Panc1 (cell line): ENCODE data around the gene ZNF414. TPM values are rescaled to one million over a fixed set of nuclear protein-coding genes. Genes with fewer than 3 reads are reported as not detected.

Source experiments
- ATAC-seq: fragments of 200-7000 bp; cut with Tn5 transposase; 2 replicates; pipeline ENCODE4 v1.9.1; 2020; ENCODE audit warnings: mild to moderate bottlenecking, moderate library complexity
- BruUV-seq: library from RNA; stranded (reverse); fragments of 400-500 nt; replicated peaks from 2 replicates; lab custom pipeline; 2021; lab: Mats Ljungman, UMichigan
- CTCF ChIA-PET: fragments of 300-600 bp; sonication (Branson Sonifier 250); formaldehyde crosslinking; loops from one replicate; lab custom pipeline; 2022; ENCODE audit warnings: antibody characterized with exemption; lab: Charles Lee
- POLR2A ChIA-PET: fragments of 300-600 bp; sonication (Branson Sonifier 250); formaldehyde crosslinking; loops from one replicate; lab custom pipeline; 2022; ENCODE audit warnings: antibody characterized with exemption; lab: Charles Lee
- DNase-seq: peaks from one replicate; pipeline ENCODE4 v3.0.0-alpha.2; 2010; ENCODE audit warnings: low read depth, low spot score
- H3K27ac ChIP-seq: 2 replicates; pipeline ENCODE4 v1.5.1; 2011; ENCODE audit warnings: mild to moderate bottlenecking, low read length, inconsistent platforms
- H3K27me3 ChIP-seq: fragments of 200-500 bp; sonication (Bioruptor generic); 2 replicates; pipeline ENCODE4 v1.6.0; 2014; ENCODE audit warnings: low read length, inconsistent platforms; ENCODE audit not compliant: control insufficient read depth, insufficient read depth
- H3K36me3 ChIP-seq: fragments of 200-500 bp; sonication (Bioruptor generic); 2 replicates; pipeline ENCODE4 v1.5.1; 2014; ENCODE audit warnings: inconsistent platforms, mild to moderate bottlenecking, low read length, moderate library complexity; ENCODE audit not compliant: control insufficient read depth, insufficient read depth
- H3K4me1 ChIP-seq: 2 replicates; pipeline ENCODE4 v1.5.1; 2011; ENCODE audit warnings: inconsistent platforms, mild to moderate bottlenecking, low read length, moderate library complexity; ENCODE audit not compliant: control insufficient read depth, insufficient read depth
- H3K4me3 ChIP-seq, 2 experiments: 2 replicates each; pipeline ENCODE4 v1.5.1; 2011 to 2012; ENCODE audit warnings: low read depth in 2 of 2, low read length in 2 of 2, mild to moderate bottlenecking in 2 of 2, inconsistent platforms in 1 of 2, moderate library complexity in 1 of 2
- H3K9me3 ChIP-seq: fragments of 200-500 bp; sonication (Bioruptor generic); 2 replicates; pipeline ENCODE4 v1.5.1; 2014; ENCODE audit warnings: low read depth, mild to moderate bottlenecking, inconsistent platforms, low read length, moderate library complexity; ENCODE audit not compliant: control insufficient read depth, insufficient read depth
- POLR2AphosphoS5 ChIP-seq: IDR thresholded peaks from 2 replicates; pipeline ENCODE4 v1.6.1; 2012; ENCODE audit warnings: mild to moderate bottlenecking, low read depth, low read length, moderate library complexity
- SIN3A ChIP-seq: IDR thresholded peaks from 2 replicates; pipeline ENCODE4 v1.6.1; 2012; ENCODE audit warnings: low read depth, mild to moderate bottlenecking, low read length, moderate library complexity, borderline replicate concordance; ENCODE audit not compliant: insufficient read depth
- TCF7L2 ChIP-seq: IDR thresholded peaks from 2 replicates; pipeline ENCODE4 v1.6.1; 2011; ENCODE audit warnings: mild to moderate bottlenecking, low read depth, low read length, inconsistent platforms
- in situ Hi-C: cut with HindIII; loops from 2 replicates; pipeline ENCODE4 v1.10.0; 2016; ENCODE audit warnings: low sequenced_read_pairs, low pct_unique_long_range_greater_than_20kb
- intact Hi-C: fragments of 100-400 bp; cut with micrococcal nuclease; formaldehyde crosslinking; loops from one replicate; pipeline ENCODE4 v1.10.0; 2022; ENCODE audit not compliant: unreplicated experiment
- total RNA-seq: library from RNA; stranded (reverse); gene quantifications from one replicate; pipeline ENCODE4 v1.2.1, GENCODE V29; 2021; ENCODE audit not compliant: unreplicated experiment
- TF ChIP-seq, protein P1 (sequence below), 2 experiments: IDR thresholded peaks; 2 replicates each; pipeline ENCODE4 v1.6.1; 2011 to 2012; ENCODE audit warnings: low read depth in 2 of 2, control low read depth in 1 of 2, low read length in 1 of 2, mild to moderate bottlenecking in 1 of 2, moderate library complexity in 1 of 2; ENCODE audit not compliant: insufficient read depth in 1 of 2
- TF ChIP-seq, protein P2 (sequence below): fragments of 450-650 bp; IDR thresholded peaks from 2 replicates; pipeline ENCODE4 v1.5.1; 2017; ENCODE audit warnings: mild to moderate bottlenecking

Gene ZNF414
- total RNA-seq, 1 experiment from 2014 or later, result 37.1 TPM

DNA sequence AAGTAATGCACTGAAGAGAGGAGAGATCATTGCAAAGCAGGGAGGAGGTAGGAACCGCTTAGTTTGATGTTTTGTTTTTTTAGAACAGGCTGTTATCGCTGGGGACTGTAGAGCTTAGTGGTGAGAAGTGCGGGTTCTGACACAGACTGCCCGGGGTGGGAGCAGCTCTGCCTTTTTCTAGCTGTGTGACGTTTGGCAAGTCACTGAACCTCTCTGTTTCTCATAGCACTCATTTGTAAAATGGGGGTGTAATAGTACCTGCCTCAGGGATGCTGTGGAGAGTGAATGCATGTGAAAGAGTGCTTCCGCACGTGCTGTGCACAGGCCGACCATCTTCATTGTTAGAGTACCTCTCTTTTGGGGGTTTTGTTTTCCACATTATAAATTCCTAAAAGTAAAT, 30.8 kb downstream of the ZNF414 start:
- no peak for ATAC-seq
- peaks cover 8% of the 10 kb centered on the region for H3K36me3 ChIP-seq
- no TSS peak for BruUV-seq

DNA sequence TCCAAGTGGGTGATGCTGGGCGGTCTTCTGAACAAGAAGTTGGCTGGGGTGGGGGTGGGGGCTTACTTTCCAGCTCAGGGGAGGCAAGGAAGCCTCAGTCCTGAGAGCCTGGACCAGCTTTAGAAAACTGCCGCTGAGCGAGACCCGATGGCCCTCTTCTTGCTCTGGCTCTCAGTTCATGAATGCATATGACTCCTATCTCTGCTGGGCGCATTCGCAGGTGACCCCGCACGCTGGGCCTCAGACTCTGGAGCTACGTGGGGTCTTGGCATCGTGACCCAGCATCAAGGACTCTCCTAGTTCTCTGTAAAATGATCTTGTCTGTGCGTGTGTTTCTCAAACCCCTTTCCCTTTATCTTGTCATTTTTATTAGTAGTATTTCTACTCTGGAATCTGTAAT, 31.3 kb downstream of the ZNF414 start:
- in situ Hi-C loops (no loop called here), intact Hi-C loops (no loop called here)
- no peaks in the 10 kb centered on the region for H3K4me1 ChIP-seq
- TF ChIP-seq SIN3A, result no peak
- TF ChIP-seq, protein P1, sequence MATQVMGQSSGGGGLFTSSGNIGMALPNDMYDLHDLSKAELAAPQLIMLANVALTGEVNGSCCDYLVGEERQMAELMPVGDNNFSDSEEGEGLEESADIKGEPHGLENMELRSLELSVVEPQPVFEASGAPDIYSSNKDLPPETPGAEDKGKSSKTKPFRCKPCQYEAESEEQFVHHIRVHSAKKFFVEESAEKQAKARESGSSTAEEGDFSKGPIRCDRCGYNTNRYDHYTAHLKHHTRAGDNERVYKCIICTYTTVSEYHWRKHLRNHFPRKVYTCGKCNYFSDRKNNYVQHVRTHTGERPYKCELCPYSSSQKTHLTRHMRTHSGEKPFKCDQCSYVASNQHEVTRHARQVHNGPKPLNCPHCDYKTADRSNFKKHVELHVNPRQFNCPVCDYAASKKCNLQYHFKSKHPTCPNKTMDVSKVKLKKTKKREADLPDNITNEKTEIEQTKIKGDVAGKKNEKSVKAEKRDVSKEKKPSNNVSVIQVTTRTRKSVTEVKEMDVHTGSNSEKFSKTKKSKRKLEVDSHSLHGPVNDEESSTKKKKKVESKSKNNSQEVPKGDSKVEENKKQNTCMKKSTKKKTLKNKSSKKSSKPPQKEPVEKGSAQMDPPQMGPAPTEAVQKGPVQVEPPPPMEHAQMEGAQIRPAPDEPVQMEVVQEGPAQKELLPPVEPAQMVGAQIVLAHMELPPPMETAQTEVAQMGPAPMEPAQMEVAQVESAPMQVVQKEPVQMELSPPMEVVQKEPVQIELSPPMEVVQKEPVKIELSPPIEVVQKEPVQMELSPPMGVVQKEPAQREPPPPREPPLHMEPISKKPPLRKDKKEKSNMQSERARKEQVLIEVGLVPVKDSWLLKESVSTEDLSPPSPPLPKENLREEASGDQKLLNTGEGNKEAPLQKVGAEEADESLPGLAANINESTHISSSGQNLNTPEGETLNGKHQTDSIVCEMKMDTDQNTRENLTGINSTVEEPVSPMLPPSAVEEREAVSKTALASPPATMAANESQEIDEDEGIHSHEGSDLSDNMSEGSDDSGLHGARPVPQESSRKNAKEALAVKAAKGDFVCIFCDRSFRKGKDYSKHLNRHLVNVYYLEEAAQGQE (IDR thresholded peaks at IDR 0.05; ENCODE audit: insufficient read depth in 1 of 2, low read depth in 2 of 2, low read length in 1 of 2), result no peak
- no peak for TF ChIP-seq TCF7L2
- no peak for TF ChIP-seq POLR2AphosphoS5
- TF ChIP-seq, protein P2, sequence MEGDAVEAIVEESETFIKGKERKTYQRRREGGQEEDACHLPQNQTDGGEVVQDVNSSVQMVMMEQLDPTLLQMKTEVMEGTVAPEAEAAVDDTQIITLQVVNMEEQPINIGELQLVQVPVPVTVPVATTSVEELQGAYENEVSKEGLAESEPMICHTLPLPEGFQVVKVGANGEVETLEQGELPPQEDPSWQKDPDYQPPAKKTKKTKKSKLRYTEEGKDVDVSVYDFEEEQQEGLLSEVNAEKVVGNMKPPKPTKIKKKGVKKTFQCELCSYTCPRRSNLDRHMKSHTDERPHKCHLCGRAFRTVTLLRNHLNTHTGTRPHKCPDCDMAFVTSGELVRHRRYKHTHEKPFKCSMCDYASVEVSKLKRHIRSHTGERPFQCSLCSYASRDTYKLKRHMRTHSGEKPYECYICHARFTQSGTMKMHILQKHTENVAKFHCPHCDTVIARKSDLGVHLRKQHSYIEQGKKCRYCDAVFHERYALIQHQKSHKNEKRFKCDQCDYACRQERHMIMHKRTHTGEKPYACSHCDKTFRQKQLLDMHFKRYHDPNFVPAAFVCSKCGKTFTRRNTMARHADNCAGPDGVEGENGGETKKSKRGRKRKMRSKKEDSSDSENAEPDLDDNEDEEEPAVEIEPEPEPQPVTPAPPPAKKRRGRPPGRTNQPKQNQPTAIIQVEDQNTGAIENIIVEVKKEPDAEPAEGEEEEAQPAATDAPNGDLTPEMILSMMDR, result no peak
- CTCF ChIA-PET, result interaction anchor here (0.6 kb wide), 1 partner anchor 17 kb away, joined by 6 read pairs; no protein-coding TSS in a partner anchor
- H3K4me3 ChIP-seq, result no peak overlapping the region
- no peaks in the 10 kb centered on the region for H3K27me3 ChIP-seq
- BruUV-seq, result no TSS peak
- ATAC-seq (no peak), DNase-seq (no peak)
- no peaks in the 10 kb centered on the region for H3K9me3 ChIP-seq
- H3K36me3 ChIP-seq, result peaks cover 8% of the 10 kb centered on the region
- no peak overlapping the region for H3K27ac ChIP-seq
- POLR2A ChIA-PET, result no interaction called here

More for the DNA sequence above, 30.8 kb downstream of the ZNF414 start:
- in situ Hi-C loops, result no loop called here
- intact Hi-C loops, result no loop called here
- no peak for TF ChIP-seq POLR2AphosphoS5
- no peak for TF ChIP-seq SIN3A
- TF ChIP-seq, protein P1 (IDR thresholded peaks at IDR 0.05; ENCODE audit: insufficient read depth in 1 of 2, low read depth in 2 of 2, low read length in 1 of 2), result no peak
- TF ChIP-seq, protein P2, result no peak
- TF ChIP-seq TCF7L2, result no peak
- Histone ChIP-seq H3K27me3 (no peaks in the 10 kb centered on the region), H3K4me3 (no peak overlapping the region), H3K27ac (no peak overlapping the region), H3K4me1 (no peaks in the 10 kb centered on the region), H3K9me3 (no peaks in the 10 kb centered on the region)
- ChIA-PET POLR2A (no interaction called here), CTCF (no interaction called here)
- no peak for DNase-seq
